Activated naive CD8-positive, alpha-beta T cell treated with anti-CD3 and anti-CD28 coated beads, Interleukin-2, amount 50 U/mL, for 16 hours (primary cell): ENCODE data around the gene FMN2.
"Not testable (repeated sequence)": the region's sequence is repeated elsewhere in the genome, so short reads cannot be mapped to it uniquely, and the experiment has no call there.

Experiments
- DNase-seq: peaks from one replicate; pipeline ENCODE4 v3.0.0-alpha.2; 2020; ENCODE audit warnings: low read depth, low spot score

Gene FMN2

GRCh38 chr1:240310226-240310925, 218.7 kb downstream of the FMN2 start:
- no peak for DNase-seq

GRCh38 chr1:240312872-240313271, 221.2 kb downstream of the FMN2 start:
- no peak for DNase-seq

- no peak for DNase-seq
These were observed 223.4 kb downstream of the FMN2 start for GRCh38 chr1:240314845-240315801.

- DNase-seq: no peak
These were observed 228.3 kb downstream of the FMN2 start for GRCh38 chr1:240319998-240320397.

- DNase-seq: no peak
These were observed 229.0 kb downstream of the FMN2 start for GRCh38 chr1:240320659-240321058.

GRCh38 chr1:240322943-240323342, 231.3 kb downstream of the FMN2 start:
- DNase-seq: no peak

- DNase-seq: not testable (repeated sequence)
These were observed 236.7 kb downstream of the FMN2 start for GRCh38 chr1:240328382-240328781.

GRCh38 chr1:240329443-240329842, 237.8 kb downstream of the FMN2 start:
- no peak for DNase-seq

GRCh38 chr1:240332672-240333071, 241.0 kb downstream of the FMN2 start:
- DNase-seq: no peak

GRCh38 chr1:240337781-240338180, 246.1 kb downstream of the FMN2 start:
- DNase-seq: no peak

GRCh38 chr1:240338837-240339236, 247.2 kb downstream of the FMN2 start:
- no peak for DNase-seq

- DNase-seq: no peak
These were observed 249.9 kb downstream of the FMN2 start for GRCh38 chr1:240341365-240342250.

- no peak for DNase-seq
These were observed 250.6 kb downstream of the FMN2 start for GRCh38 chr1:240342251-240342625.

GRCh38 chr1:240343045-240343444, 251.4 kb downstream of the FMN2 start:
- DNase-seq: no peak

- DNase-seq: no peak
These were observed 252.3 kb downstream of the FMN2 start for GRCh38 chr1:240343966-240344365.

GRCh38 chr1:240344918-240345317, 253.2 kb downstream of the FMN2 start:
- no peak for DNase-seq

GRCh38 chr1:240349695-240350094, 258.0 kb downstream of the FMN2 start:
- DNase-seq: no peak

GRCh38 chr1:240350910-240351331, 259.2 kb downstream of the FMN2 start:
- DNase-seq: no peak

GRCh38 chr1:240351690-240352089, 260.0 kb downstream of the FMN2 start:
- DNase-seq: no peak

- DNase-seq: no peak
These were observed 261.1 kb downstream of the FMN2 start for GRCh38 chr1:240352769-240353168.

- DNase-seq: no peak
These were observed 264.9 kb downstream of the FMN2 start for GRCh38 chr1:240356568-240356967.

GRCh38 chr1:240362046-240362445, 270.4 kb downstream of the FMN2 start:
- DNase-seq: no peak
